PFSK-1 (cell line): ENCODE data around the gene COMP.

Source experiments
- FOXP2 ChIP-seq: optimal IDR thresholded peaks from 2 replicates; pipeline ENCODE3; 2011; ENCODE audit warnings: borderline replicate concordance, control low read depth, inconsistent platforms; ENCODE audit not compliant: insufficient read depth; ENCODE audit errors: extremely low read length, extremely low read depth
- POLR2AphosphoS5 ChIP-seq: IDR thresholded peaks from 2 replicates; pipeline ENCODE4 v1.6.1; 2012; ENCODE audit warnings: low read depth, mild to moderate bottlenecking, control low read depth, low read length, moderate library complexity
- REST ChIP-seq, 2 experiments: IDR thresholded peaks; 2 replicates each; pipeline versions ENCODE4 v1.6.1 to v1.8.0; 2011 to 2012; ENCODE audit warnings: low read depth in 2 of 2, low read length in 2 of 2, control low read depth in 1 of 2, inconsistent platforms in 1 of 2, mild to moderate bottlenecking in 1 of 2, moderate library complexity in 1 of 2; ENCODE audit not compliant: insufficient read depth in 1 of 2
- SIN3A ChIP-seq: IDR thresholded peaks from 2 replicates; pipeline ENCODE4 v1.6.1; 2012; ENCODE audit warnings: mild to moderate bottlenecking, low read length, moderate library complexity, borderline replicate concordance; ENCODE audit not compliant: insufficient read depth
- TAF1 ChIP-seq: IDR thresholded peaks from 2 replicates; pipeline ENCODE4 v1.6.1; 2012; ENCODE audit warnings: low read length, control low read depth, borderline replicate concordance; ENCODE audit not compliant: insufficient read depth

- TF ChIP-seq TAF1 (no peak), POLR2AphosphoS5 (no peak), REST (IDR thresholded peaks at IDR 0.05; ENCODE audit: insufficient read depth in 1 of 2, low read depth in 2 of 2, low read length in 2 of 2) (no peak), SIN3A (no peak), FOXP2 (no peak)
Observed at GRCh38 chr19:18807861-18808331, 16.8 kb upstream of the COMP start.
